ENCODE results near the gene DNAH6.

DNAH6 gene

GRCh38 chr2:84823229-84823628 is 306.9 kb downstream of the DNAH6 start:
- no peak for TF ChIP-seq CTCF (IDR thresholded peaks at IDR 0.05; ENCODE audit: low read depth, low read length)
- no peak for DNase-seq (ENCODE audit: extremely low read depth, low read depth)

GRCh38 chr2:84823788-84824187 is 307.5 kb downstream of the DNAH6 start:
- TF ChIP-seq CTCF (IDR thresholded peaks at IDR 0.05; ENCODE audit: low read depth, low read length): no peak

GRCh38 chr2:84827978-84828575 is 311.8 kb downstream of the DNAH6 start:
- no peak for DNase-seq (ENCODE audit: extremely low read depth, low read depth)
- no peak for TF ChIP-seq CTCF (IDR thresholded peaks at IDR 0.05; ENCODE audit: low read depth, low read length)

More at GRCh38 chr2:84823788-84824187, 307.5 kb downstream of the DNAH6 start:
- DNase-seq (ENCODE audit: extremely low read depth, low read depth): no peak

- no peak for DNase-seq (ENCODE audit: extremely low read depth, low read depth)
- TF ChIP-seq CTCF (IDR thresholded peaks at IDR 0.05; ENCODE audit: low read depth, low read length): no peak
Measured at GRCh38 chr2:84829693-84830092, 313.4 kb downstream of the DNAH6 start.

GRCh38 chr2:84830095-84830494 is 313.8 kb downstream of the DNAH6 start:
- TF ChIP-seq CTCF (IDR thresholded peaks at IDR 0.05; ENCODE audit: low read depth, low read length): no peak
- no peak for DNase-seq (ENCODE audit: extremely low read depth, low read depth)

GRCh38 chr2:84830758-84831500 is 314.6 kb downstream of the DNAH6 start:
- no peak for TF ChIP-seq CTCF (IDR thresholded peaks at IDR 0.05; ENCODE audit: low read depth, low read length)
- DNase-seq (ENCODE audit: extremely low read depth, low read depth): no peak

GRCh38 chr2:84832772-84833461 is 316.6 kb downstream of the DNAH6 start:
- TF ChIP-seq CTCF (IDR thresholded peaks at IDR 0.05; ENCODE audit: low read depth, low read length): no peak
- DNase-seq (ENCODE audit: extremely low read depth, low read depth): no peak
